Brain pericyte (primary cell): ENCODE data around the gene RARA.

Source experiments
- DNase-seq: peaks from one replicate; pipeline ENCODE4 v3.0.0-alpha.2; 2012; ENCODE audit warnings: low read depth, low spot score

Gene RARA

DNA sequence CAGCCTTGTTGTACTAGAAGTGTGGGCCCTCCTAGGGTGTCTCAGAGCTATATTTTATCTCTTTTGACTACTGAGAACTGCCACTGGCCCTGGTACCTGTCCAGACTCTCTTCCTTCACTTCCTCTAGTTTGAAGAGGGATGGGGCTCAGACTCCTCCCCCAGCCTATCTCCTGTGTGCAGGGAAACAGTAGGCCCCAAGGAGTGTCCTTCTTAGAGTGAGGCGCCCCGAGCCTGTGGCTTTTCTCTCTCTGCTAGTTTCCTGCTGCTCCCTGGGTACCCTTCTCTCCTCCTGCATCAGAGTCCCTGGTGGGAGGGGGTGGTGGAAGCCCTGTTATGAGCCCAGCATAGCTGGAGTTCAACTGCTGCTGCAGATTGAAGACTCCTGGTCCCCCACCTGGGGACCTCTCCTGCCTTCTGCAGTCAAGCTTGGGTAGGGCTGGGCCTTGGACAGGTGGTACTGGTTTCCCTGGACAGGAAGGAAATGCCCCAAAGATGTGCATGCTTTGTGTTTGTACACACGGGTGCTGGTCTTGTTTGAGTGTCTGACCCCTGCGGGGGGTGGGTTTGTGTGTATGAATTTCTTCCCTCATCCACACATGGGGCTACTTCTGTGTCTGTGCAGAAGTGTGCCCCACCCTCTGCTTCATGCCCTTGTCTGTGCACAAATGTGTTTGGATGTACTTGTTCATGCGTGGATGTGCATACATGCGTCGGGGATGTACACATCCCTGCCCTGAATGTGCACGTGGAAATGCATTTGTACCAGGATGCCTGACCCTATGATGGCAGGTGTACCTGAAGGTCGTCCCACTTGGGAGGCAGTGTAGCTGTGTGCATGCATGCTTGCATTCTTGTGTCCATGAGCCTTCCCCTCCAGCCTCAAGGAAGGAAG, 6.9 kb downstream of the RARA start:
- DNase-seq: no peak

DNA sequence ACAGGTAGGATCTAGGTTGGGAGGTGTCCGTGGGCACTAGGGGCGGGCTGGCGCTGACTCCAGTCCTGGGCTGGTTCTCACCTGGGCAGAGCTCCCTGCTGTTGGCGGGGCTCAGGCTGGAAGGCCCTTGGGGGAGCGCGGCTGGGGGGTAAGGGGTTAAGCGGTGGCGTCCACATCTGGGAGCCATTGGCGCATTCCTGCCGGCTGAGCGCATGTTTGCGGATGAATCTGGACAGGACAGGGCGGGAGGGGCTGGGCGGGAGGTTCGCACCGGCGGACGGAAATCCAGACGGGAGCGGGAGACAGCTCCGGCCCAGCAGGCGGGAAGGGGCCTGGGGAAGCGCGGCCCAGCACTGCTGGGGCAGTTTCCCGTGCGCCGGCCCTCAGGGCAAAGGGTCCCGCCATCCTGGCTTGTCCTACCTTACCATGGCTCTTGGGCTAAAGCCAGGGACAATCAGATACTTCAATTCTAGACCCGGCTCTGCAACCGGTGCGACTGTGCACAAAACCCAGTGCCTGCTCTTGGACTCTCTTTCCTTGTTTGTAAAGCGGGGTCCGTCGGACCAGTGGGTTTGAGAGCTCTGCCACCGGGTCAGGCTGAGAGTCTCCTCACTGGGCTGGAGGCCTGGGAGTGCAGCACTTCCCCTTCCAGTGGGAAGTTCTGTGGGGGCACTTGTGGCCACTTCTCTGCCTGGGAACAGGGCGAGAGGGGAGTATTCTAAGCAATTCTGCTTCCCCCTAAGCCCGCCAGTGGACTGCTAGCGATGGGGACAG, 7.8 kb downstream of the RARA start:
- no peak for DNase-seq

DNA sequence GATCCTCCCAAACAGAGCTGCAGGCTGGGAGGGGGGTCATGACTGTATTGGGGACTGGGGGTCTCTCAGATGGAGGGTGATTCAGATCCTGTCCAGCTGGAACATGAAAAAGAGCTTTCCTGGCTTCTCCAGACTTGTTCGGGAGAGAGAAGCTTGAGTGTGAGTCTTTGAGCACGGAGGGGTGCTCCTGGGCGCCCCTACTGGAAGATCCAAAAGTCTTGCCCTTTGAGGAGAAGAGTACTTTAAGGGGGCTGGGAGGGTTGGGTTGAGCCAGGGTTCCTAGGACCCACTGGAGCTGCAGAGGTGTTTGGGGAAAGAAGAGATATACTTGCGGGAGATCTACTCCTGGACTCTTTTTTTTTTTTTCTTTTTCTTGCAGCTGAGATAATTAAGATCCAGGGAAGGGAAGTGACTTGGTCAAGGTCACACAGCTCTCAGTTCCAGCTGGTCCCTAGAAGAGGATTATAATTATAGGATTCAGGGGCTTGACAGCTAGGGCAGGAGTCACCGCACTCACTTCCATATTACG, 8.4 kb downstream of the RARA start:
- no peak for DNase-seq

DNA sequence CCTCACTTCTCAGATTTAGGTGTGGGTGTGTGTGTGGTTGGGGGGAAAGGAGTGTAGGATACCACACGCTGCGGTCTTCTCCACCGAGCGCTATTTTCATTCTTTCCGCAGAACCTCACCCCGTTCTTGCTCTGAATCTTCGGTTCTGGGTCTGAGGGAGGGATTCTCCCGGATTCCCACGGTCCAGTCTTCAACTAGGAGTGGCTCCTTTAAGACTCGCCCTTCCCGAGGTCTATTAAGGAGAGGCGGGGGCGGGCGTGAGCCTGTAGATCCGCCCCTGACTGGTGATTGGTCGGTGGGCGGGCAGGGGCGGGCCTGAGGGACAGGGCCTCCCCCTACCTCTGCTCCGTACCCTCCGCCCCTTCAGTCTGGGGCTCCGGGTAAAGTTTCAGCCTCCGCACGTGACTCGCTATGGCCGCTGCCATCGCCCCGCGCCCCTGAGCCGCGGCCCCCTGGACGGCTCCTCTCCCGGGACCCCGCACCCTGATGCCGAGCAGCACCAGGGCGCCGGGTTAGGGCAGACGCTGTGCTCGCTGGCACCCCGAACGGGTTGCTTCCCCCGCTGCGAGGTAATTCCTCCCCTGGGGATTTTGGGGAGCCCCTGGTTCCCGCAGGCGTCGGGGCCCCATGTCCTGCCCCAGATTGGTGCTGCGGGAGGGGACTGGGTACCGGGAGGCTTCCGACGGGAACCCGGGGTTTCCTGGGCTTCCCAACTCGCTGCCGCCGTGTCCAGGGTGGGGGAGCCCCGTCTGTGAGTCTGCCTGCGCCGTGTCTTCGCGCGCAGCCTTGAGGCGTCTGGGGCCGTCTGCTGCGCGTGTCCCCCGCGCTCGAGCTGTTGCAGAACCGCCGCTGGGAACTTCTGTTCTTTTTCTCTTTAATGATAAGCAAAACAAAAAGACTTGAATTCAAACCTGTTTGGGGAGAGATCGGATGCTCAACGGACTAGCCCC, 9.2 kb downstream of the RARA start:
- DNase-seq: peak; percentile 84

DNA sequence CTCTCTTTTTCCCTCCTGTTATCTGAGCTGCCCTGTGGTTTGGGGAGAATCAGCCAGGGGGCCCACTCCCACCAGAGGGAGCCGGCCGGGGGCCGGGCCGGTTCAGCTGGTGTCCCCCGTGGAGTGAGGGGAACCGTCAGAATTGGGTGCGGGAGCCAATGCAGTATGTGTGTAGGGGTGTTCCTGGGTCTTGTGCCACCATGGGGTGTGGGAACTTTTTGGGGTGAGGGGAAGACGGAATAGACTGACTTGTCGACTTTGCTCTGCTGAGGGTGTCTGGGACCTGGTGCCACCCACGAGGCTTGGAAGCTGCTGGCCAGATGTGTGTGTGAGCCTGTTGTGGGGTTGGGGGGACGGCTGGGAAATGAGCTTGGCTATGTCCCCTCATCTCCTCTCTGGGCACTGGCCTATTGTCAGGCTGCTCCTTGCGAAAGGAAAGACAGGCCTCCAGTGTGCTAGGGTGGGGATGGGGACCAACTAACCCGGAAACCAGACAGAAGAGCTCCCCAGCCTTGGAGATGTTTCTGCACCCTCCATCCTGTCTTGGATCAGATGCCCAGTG, 9.9 kb downstream of the RARA start:
- DNase-seq: no peak

DNA sequence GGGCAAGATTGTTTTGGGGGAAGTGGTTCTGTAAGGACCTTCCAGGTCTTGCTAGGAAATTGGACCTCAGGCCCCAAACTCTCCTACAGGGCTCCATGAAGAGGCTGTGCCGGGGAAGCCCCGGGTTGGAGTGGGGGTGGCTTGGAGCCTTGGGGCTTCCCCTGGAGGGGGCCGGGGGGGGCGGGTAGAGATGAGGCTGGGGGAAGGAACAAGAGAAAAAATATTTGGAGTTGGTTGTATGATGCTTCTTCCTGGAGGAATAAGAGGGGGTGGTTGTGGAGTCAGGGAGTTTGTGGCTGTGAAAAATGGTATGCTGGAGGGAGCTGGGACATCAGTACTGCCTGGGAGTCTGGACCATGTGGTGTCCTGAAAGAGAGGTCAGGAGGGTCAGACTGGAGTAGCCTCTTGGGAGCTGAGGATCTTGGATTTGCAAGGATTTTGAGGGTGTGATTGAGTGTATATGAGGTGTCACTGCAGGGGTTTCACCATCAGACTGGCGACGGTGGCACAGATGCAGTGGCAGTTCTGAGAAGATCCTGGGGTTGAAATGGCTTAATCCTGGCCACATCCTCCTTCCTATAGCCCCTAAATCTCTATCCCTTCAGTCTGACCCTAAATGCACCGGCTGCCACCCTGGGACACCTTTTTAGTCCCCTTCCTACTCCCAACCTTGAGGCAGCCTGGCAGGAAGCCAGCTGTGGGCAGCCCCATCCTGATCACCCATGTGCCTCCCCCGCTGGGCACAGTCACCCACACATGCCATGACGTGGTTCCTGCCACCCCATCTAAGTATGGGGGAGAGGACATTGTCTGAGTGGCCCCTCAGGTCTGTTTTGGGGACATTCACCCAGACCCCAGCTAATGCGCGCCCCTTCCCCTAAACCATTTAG, 10.9 kb downstream of the RARA start:
- no peak for DNase-seq

DNA sequence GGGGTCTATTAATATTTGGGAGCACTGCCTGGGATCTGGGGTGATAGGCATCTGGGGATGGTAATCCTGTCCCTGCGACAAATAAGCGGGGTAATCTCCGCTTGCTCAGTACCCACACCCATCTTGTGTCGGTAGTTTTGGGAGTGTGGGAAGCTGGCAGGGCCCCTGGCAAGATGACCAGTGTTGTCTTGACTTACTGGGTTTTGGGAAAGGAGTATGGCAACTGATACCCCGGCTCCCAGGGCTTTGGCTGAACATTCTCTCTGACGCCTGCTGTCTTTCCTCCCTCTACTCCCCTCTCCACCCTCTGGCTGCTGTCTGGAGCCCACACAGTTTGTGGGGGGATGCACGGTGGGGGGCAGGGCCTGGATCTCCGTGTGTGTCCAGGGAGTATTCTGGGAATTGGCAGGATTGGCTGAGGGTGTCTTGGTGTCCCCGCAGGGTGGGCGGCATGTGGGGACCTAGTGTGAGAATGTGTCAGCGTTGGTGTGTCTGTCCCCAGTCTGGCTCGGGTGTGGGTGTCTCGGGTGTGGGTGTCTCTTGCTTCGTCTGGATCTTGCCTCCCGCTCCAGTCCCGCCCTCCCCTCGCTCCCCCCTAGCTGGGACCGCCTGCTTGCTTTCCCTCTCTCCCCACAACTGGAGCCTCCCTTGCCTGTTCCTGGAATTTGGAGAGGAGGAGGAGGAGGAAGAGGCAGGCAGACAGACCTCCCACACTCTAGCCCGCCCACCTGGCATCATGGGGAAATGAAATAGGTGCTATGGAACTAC, 12.0 kb downstream of the RARA start:
- DNase-seq: no peak

DNA sequence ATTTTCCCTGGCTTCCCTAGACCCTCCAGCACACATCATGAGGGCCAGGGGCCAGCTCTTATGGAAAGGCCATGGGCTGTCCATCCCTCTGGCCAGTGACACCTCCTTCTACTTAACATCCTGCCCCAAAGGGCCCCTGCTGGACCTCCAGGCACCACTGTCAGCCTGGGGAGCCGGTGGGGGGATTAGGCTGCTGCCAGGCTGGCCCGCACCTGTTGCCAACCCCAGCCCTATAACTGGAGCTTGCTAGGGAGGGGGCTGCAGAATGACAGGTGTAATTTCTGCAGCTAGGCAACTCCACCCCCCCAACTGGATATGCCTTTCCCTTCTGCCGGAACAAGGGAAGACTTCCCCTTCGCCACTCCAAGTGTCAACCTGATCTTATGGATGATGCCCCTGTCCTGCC, 12.5 kb downstream of the RARA start:
- DNase-seq: no peak

DNA sequence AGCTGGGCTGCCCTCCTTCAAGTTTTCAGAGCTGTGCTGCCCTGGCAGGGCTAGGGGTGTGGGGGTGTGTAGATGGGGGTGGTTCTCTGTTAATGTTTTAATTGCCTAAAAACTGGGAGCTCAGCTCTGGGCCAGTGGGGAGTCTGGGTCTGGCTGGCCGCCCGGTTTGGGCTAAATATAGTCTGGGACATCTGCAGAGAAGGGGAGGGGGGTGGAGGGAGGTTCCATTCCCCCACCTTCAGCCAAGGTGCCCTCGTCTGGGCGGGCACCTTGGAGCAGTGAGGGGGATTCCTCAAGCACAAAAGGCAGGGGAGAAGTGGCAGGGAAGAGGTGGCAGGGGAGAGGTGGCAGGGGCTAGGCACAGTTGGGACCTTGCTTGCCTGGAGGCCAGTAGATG, 13.0 kb downstream of the RARA start:
- no peak for DNase-seq

DNA sequence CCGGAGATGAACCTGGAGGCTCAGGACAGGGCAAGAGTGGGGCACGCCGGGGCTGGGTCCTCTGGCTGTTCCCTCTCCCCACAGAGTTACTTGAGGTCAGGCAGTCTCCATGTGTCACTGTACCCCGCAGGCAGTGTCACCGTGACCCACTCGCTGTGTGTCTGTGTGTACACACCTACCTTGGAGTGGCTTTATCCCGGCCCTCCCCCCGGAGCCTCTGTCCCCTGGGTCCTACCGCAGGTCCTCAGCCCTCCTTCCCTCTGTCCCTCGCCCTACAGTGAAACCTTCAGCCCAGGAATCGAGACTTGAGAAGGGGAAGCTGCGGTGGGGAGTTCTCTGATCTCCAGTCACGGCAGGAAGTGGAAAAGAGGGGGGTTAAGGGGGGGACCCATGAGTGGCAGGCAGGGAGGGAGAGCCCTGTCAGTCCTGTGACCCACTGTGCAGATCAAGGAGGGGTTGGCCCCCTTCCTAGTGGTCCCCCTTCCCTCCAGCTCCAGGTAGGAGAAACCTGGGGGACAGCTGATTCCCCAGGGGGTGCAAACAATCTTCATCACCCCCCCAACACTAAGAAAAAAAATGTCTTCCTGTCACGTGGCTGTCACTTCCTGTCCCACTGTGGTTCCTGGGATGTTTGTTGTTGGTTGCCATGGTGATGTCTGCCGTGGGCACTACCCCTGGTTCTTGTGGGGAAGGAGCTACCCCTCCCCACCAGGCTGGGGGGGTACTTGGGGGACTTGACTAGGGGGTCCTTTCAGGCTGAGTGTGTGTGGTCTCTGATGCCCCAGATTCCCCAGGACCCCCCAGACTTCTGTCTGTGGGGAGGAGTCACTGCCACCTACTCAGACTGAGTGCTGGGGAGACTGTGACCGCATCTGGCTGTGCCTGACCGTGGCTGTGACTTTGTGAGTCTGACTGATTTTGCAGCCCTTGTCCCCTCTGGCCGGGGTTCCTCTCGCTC, 13.7 kb downstream of the RARA start:
- DNase-seq: no peak

DNA sequence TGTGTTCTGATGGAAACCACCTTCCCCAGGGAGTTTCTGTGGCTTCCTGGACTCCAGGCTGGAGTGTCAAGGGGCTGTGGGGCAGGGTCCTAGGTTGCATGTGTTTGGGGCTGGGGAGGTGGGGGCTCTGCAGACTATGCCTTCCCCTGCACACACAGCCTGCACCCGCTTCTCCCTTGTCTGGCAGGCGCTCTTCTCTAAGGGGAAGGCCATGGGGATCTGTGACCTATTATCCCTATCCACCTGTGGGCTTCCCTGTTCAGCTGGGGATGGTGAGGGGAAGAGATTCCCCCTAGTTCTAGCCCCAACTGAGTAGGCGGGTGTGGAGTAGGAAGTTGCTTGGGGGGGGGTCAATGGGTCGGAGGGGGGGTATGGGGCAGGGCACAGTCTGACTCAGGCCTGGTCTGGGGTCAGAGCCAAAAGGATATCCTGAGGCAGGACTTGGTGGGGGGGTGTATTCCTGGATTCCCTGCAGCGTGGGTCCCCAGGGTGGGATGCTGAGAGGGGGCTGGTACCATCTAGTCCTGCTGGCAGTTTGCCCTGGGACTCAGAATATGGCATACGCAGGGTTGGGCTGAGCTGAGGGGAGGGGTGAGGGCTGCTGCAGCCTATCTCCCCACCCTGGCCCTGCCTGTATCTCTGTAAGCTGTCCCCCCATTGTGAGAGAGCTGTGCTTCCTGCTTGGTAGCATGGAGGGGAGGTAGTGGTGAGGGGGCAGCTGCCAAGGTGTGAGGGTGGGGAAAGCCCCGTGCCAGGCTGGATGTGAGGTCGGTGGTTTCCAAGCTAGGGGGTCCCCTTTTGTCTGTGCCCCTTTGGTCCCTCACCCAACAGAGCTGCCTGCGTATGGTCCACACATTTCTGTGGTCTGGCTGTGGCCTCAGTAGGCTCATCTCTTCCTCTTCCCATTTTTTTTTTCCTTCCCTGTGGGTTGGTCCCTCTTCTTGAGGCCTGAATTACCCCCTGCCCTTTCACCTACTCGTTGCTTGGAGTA, 14.7 kb downstream of the RARA start:
- DNase-seq: no peak

DNA sequence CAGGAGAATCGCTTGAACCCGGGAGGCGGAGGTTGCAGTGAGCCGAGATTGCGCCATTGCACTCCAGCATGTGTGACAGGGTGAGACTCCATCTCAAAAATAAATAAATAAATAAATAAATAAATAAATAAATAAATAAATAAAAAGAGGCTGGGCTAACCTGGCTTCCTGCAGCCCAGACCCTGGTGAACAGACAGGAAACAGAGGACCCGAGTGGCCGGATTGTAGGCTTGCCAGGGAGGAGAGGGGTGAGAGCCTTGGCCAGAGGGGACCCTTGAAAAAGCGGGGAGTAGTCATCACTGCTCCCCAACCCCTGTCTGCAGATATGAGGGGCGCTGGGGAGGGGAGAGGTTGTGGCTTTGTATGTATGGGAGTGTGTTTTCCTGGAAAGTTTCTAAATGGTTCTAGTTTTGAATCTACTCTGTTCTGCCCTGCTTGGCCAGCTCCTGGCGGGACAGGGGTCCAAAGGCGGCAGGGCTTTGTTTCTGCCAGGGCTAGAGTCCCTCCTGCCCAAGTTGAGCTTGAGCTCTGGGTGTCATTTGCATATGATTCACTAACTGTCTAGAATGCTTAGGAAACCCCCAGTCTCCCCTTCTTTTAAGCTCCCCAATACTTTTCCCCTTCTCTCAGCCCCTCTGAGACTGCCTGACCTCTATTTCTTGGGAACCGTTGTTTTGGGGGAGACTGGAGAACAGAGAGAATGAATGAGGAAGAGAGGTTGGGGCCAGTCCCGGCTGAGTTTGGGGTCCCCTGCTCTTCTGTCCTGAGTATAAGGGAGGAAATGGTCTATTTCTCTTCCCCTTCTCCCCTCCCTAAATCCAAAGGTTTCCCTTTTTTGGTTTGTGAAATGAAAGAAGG, 16.4 kb downstream of the RARA start:
- DNase-seq: no peak

DNA sequence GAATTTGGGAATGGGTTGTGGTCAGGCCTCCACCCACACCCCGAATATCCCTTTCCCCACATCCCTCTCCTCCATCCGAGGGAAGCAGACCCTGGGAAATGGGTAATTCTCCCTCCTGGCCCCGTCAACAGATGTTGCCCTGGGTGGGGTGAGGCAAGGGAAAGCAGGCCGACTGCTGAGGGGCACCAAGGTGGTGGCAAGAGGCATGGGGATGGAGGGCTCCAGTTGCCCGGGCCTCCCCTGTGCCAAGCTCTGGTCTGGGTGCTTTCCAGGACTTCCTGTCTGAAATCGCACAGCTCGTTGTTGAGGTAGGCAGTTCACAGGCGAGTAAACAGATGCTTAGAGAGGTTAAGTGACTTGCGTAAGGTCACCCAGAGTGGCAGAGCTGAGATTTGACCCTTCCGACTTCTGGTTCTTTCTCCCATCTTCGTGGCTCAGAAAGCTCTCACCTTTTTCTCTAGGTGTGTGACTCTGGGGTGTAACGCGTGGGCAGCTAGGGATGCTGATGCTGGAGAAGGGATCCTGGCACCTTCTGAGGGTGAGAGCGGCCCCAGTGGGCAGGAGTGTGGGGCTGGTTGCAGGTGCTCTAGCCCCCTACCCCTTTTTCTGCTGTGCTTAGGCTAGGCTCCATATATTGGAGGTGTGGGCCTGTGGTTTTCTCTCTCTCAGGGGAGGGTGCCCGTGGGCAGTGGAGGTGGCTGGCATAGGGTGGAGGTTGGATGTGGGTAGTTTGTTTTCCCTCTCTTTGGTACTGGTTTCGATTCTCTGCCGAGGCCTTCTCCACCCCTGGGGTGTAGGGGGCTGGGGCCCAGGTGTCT, 17.2 kb downstream of the RARA start:
- DNase-seq: no peak

DNA sequence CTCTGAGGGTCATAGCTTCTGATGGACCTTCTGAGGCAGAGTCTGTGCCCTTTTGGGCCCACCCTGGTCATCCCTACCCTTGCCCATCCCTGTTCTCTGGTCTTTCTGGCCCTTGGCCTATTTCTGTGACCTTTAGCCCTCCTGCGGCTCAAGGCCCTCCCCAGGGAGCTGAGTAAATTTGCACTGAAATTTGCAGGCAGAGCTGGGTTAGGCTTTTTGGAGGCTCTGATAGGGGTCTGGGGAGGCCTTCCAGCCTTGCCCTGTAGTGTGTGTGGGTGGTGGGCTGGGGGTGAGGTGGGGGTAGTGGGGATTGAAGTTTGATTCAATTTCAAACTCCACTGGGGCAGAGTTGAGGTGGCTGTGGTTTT, 17.8 kb downstream of the RARA start:
- no peak for DNase-seq

DNA sequence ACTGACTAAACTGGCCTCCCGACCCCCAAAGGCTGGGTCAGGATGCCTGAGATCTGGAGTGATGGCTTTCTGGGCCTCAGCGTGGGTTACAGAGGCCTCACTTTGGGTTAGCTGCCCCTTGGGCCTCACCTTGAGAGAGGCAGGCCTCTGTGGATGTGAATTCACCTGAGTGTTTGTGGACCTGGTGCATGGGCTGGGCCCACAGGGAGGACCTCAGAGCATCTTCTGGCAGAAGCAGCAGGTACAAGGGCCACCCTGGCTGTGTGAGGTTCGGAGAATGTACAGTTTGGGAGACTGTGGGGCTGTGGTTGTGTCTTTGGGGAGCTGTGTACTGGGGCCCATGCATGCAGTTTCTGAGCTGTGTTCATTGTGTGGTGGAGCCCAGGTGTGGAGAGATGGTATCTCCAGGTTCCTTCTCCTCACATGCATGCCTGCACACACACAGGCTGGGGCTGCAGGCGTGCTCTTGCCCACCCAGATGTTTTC, 18.3 kb downstream of the RARA start:
- no peak for DNase-seq
